ENCODE measurements around the gene CCDC167. TPM values are rescaled to one million over a fixed set of nuclear protein-coding genes. Genes with fewer than 3 reads are reported as not detected.

The CCDC167 gene
- total RNA-seq, 1 donor from 2014 or later: 24.0 TPM

- Mint-ChIP-seq H3K36me3 (ENCODE audit: low read depth, unreplicated experiment) (no peaks in the 10 kb centered on the region), H3K27me3 (ENCODE audit: low read depth, unreplicated experiment) (peaks cover 16% of the 10 kb centered on the region), H3K4me1 (ENCODE audit: low read depth, unreplicated experiment) (peaks cover 8% of the 10 kb centered on the region), H3K9me3 (ENCODE audit: unreplicated experiment) (no peaks in the 10 kb centered on the region), H3K27ac (ENCODE audit: unreplicated experiment) (no peak overlapping the region), H3K4me3 (ENCODE audit: unreplicated experiment) (no peak overlapping the region)
- no peaks in the 10 kb centered on the region for H3K9me3 ChIP-seq (ENCODE audit: insufficient read depth, low read depth, low read length)
- no peak overlapping the region for H3K9ac ChIP-seq (ENCODE audit: low read length)
- H4K20me1 ChIP-seq (ENCODE audit: insufficient read depth, low read length): no peaks in the 10 kb centered on the region
- H3K27me3 ChIP-seq (ENCODE audit: insufficient read depth, low read length): no peaks in the 10 kb centered on the region
- no peak overlapping the region for H2AFZ ChIP-seq (ENCODE audit: low read depth, low read length)
- DNase-seq (ENCODE audit: low read depth): no peak
- no peak overlapping the region for H3K4me2 ChIP-seq (ENCODE audit: low read length)
- no peak overlapping the region for H3K27ac ChIP-seq (ENCODE audit: low read depth, low read length)
- peaks cover 10% of the 10 kb centered on the region for H3K4me1 ChIP-seq (ENCODE audit: insufficient read depth, low read length)
- no peak overlapping the region for H3K4me3 ChIP-seq (ENCODE audit: insufficient read depth, low read depth, low read length)
- H3K36me3 ChIP-seq (ENCODE audit: insufficient read depth, low read length): no peaks in the 10 kb centered on the region
- no peak for FAIRE-seq
- no peak for TF ChIP-seq EZH2 (IDR thresholded peaks at IDR 0.05; ENCODE audit: insufficient read depth, low read length)
- TF ChIP-seq, protein P1, sequence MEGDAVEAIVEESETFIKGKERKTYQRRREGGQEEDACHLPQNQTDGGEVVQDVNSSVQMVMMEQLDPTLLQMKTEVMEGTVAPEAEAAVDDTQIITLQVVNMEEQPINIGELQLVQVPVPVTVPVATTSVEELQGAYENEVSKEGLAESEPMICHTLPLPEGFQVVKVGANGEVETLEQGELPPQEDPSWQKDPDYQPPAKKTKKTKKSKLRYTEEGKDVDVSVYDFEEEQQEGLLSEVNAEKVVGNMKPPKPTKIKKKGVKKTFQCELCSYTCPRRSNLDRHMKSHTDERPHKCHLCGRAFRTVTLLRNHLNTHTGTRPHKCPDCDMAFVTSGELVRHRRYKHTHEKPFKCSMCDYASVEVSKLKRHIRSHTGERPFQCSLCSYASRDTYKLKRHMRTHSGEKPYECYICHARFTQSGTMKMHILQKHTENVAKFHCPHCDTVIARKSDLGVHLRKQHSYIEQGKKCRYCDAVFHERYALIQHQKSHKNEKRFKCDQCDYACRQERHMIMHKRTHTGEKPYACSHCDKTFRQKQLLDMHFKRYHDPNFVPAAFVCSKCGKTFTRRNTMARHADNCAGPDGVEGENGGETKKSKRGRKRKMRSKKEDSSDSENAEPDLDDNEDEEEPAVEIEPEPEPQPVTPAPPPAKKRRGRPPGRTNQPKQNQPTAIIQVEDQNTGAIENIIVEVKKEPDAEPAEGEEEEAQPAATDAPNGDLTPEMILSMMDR (IDR thresholded peaks at IDR 0.05; ENCODE audit: insufficient read depth, low read depth, low read length): no peak
- H3K79me2 ChIP-seq (ENCODE audit: insufficient read depth, low read length): no peaks in the 10 kb centered on the region
These were observed 46.6 kb upstream of the CCDC167 start for GRCh38 chr6:37546141-37546871.

GRCh38 chr6:37544530-37544929 lies 44.8 kb upstream of the CCDC167 start:
- Histone ChIP-seq H3K27ac (ENCODE audit: low read depth, low read length) (no peak overlapping the region), H3K4me2 (ENCODE audit: low read length) (no peak overlapping the region), H3K4me1 (ENCODE audit: insufficient read depth, low read length) (peaks cover 9% of the 10 kb centered on the region), H3K9me3 (ENCODE audit: insufficient read depth, low read depth, low read length) (no peaks in the 10 kb centered on the region), H3K79me2 (ENCODE audit: insufficient read depth, low read length) (no peaks in the 10 kb centered on the region), H3K36me3 (ENCODE audit: insufficient read depth, low read length) (no peaks in the 10 kb centered on the region), H3K9ac (ENCODE audit: low read length) (no peak overlapping the region), H2AFZ (ENCODE audit: low read depth, low read length) (no peak overlapping the region), H3K27me3 (ENCODE audit: insufficient read depth, low read length) (no peaks in the 10 kb centered on the region), H4K20me1 (ENCODE audit: insufficient read depth, low read length) (no peaks in the 10 kb centered on the region), H3K4me3 (ENCODE audit: insufficient read depth, low read depth, low read length) (no peak overlapping the region)
- DNase-seq (ENCODE audit: low read depth) (no peak), FAIRE-seq (no peak)
- no peaks in the 10 kb centered on the region for H3K9me3 Mint-ChIP-seq (ENCODE audit: unreplicated experiment)
- H3K4me1 Mint-ChIP-seq (ENCODE audit: low read depth, unreplicated experiment): peaks cover 8% of the 10 kb centered on the region
- H3K27ac Mint-ChIP-seq (ENCODE audit: unreplicated experiment): no peak overlapping the region
- TF ChIP-seq, protein P1 (IDR thresholded peaks at IDR 0.05; ENCODE audit: insufficient read depth, low read depth, low read length): no peak
- TF ChIP-seq EZH2 (IDR thresholded peaks at IDR 0.05; ENCODE audit: insufficient read depth, low read length): no peak
- peaks cover 30% of the 10 kb centered on the region for H3K27me3 Mint-ChIP-seq (ENCODE audit: low read depth, unreplicated experiment)
- H3K4me3 Mint-ChIP-seq (ENCODE audit: unreplicated experiment): no peak overlapping the region
- H3K36me3 Mint-ChIP-seq (ENCODE audit: low read depth, unreplicated experiment): no peaks in the 10 kb centered on the region

- no peaks in the 10 kb centered on the region for H3K36me3 ChIP-seq (ENCODE audit: insufficient read depth, low read length)
- no peak overlapping the region for H3K27ac ChIP-seq (ENCODE audit: low read depth, low read length)
- Mint-ChIP-seq H3K27me3 (ENCODE audit: low read depth, unreplicated experiment) (peaks cover 37% of the 10 kb centered on the region), H3K4me1 (ENCODE audit: low read depth, unreplicated experiment) (peaks cover 8% of the 10 kb centered on the region), H3K27ac (ENCODE audit: unreplicated experiment) (no peak overlapping the region), H3K4me3 (ENCODE audit: unreplicated experiment) (no peak overlapping the region), H3K9me3 (ENCODE audit: unreplicated experiment) (no peaks in the 10 kb centered on the region), H3K36me3 (ENCODE audit: low read depth, unreplicated experiment) (no peaks in the 10 kb centered on the region)
- no peak overlapping the region for H3K9ac ChIP-seq (ENCODE audit: low read length)
- TF ChIP-seq, protein P1 (IDR thresholded peaks at IDR 0.05; ENCODE audit: insufficient read depth, low read depth, low read length): no peak
- no peak for TF ChIP-seq EZH2 (IDR thresholded peaks at IDR 0.05; ENCODE audit: insufficient read depth, low read length)
- H2AFZ ChIP-seq (ENCODE audit: low read depth, low read length): no peak overlapping the region
- H3K4me3 ChIP-seq (ENCODE audit: insufficient read depth, low read depth, low read length): no peak overlapping the region
- H3K9me3 ChIP-seq (ENCODE audit: insufficient read depth, low read depth, low read length): no peaks in the 10 kb centered on the region
- H3K4me1 ChIP-seq (ENCODE audit: insufficient read depth, low read length): peaks cover 9% of the 10 kb centered on the region
- no peak for DNase-seq (ENCODE audit: low read depth)
- no peaks in the 10 kb centered on the region for H3K79me2 ChIP-seq (ENCODE audit: insufficient read depth, low read length)
- H3K27me3 ChIP-seq (ENCODE audit: insufficient read depth, low read length): no peaks in the 10 kb centered on the region
- H4K20me1 ChIP-seq (ENCODE audit: insufficient read depth, low read length): no peaks in the 10 kb centered on the region
- no peak for FAIRE-seq
- no peak overlapping the region for H3K4me2 ChIP-seq (ENCODE audit: low read length)
These were observed 43.7 kb upstream of the CCDC167 start for GRCh38 chr6:37543361-37543760.
